GM21526 (cell line): ENCODE results near the gene PRAMEF5.
"Not testable (repeated sequence)": the region's sequence is repeated elsewhere in the genome, so short reads cannot be mapped to it uniquely, and the experiment has no call there.

Experiments
- ATAC-seq: cut with Tn5 transposase; IDR thresholded peaks from one replicate; pipeline ENCODE4 v1.9.1; 2021; ENCODE audit warnings: moderate library complexity; ENCODE audit not compliant: unreplicated experiment, low FRiP score

The PRAMEF5 gene

DNA sequence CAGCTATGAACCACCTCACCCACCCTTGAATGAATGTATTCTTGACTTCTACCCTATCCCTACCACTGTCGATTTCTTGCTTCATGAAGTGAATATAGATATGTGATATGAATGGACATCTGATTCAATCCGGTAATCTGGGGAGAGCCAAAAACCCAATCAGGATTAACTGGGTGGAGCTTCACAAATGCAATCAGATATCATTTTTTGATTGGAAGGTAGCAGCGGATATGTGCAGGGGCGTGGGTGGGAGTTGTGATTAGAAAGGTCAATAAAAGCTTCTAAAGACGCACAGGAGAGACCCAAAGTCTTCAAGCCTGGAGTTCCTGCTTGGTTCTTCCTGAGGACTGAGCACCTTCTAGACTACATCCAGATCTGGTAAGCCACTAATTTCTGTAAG, at the start of gene PRAMEF5:
PRAMEF5 (plus strand) TSS at position 301 of the 400 bp plus-strand sequence. CDS start 5,071 bp downstream, outside the sequence.
- ATAC-seq: not testable (repeated sequence)

DNA sequence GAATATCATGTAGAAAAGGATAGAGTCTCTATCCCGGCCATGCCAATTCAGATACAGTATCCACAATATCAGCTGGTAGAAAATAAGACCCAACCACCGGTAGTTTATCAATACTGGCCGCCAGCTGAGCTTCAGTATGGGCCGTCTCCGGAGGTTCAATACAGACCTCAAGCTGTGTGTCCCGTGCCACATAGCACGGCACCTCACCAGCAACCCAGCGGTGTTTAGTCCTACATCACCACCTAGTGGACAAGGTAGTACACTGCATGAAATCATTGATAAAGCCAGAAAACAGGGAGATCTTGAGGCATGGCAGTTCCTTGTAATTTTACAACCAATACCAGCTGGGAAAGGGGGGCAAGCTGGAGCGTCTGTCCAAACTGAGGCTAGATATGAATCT, 45.3 kb upstream of the PRAMEF5 start:
- ATAC-seq: not testable (repeated sequence)

DNA sequence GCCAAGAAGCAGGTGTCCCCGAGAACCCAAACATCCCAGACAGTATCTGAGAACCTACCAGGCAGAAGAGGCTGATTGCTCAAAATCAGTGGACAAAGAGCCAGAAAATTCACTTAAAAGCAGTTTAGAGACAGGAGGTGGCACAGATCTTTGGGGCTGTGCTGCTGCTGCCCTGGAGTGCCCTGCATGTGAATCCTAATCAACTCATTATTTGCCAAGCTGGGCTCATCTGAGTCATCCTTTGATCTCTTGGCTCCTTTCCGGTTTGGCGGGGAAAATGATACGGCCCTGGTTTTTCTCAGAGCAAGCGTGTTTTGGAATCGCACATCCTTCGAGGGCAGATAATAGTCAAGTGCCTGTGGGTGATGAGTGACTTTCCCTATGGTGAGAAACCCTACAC, 37.4 kb upstream of the PRAMEF5 start:
- not testable (repeated sequence) for ATAC-seq

DNA sequence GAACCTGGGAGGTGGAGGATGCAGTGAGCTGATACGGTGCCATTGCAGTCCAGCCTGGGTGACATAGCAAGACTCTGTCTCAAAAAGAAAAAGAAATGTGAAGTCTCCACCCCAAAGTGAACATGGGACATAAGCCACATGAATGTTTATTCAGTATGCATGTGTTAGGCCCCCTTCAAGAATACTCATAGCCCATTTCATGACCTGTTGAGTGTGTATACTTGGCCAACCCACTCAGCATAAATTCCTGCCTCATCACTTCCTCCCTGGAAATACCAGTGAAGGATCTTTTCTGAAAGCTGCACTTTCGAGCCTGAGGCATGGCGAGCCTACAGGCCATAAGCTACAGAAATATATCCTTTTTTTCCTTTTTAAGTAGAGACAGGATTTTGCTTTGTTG, 34.8 kb upstream of the PRAMEF5 start:
- not testable (repeated sequence) for ATAC-seq

DNA sequence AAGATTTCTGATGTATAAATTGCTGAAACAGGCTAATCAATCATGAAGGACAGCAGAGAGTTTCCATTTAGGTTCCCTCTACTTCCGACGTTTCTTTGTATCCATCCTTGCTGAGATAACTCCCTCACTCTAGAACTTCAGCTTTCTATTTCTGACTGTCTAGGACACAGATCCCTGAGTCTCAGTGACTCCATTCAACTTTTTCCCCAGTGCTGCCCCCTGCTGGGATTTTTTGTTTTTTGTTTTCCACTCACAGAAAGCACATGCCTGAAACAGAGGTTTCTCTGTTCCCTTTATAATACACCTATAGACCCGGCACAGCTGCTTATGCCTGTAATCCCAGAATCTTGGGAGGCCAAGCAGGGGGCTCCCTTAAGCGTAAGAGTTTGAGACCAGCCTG, 31.2 kb upstream of the PRAMEF5 start:
- not testable (repeated sequence) for ATAC-seq

DNA sequence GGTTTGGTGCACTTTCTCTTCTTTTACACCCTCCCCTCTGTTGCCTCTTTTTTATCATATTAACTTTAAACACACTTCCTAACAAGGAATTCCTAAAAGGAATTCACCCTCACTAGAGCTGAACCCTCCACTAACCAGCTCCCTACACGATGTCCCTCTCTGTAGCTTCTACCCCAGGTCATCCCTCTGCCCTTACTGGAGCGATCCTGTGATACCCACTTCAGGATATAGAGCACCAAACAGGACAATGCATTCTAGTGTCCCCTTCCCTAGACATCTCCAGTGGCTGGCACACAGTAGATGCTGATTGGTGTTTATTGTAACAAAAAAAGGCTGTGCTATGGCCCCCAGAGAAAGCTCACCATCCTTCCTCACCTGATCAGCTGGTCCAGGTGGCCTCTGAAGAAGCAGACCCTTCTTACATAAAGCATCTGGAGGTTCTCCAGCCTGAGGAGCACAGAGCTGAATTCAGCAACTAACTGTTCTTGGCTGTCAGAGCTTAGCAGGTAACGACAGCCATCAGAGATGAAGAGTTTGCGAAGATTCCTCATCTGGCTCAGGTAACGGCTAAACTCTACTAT, 29.4 kb upstream of the PRAMEF5 start:
- no peak for ATAC-seq

DNA sequence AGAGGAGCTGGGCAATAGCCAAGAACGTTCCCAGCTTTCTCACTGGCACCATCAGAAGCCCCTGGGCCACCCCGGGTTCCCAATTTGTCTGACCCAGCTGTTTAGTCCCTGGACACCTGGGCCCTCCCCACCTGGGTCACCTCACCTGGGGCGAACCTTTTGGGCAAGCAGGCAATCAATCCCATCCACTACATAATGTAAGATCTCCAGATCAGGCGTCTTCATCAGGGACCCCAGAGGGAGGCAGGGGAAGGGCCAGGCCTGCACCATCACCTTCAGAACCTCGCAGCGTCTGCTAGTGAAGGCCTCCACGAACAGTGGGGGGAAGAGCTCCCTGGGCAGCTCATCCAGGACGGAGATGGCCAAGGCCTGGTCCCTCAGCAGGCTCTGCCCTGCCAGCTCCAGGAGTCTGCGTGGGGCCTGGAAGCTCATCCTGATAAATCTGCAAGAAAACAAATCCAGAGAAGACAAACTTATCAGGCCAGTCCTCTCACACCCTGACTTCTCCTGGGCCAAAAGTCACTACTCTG, 28.3 kb upstream of the PRAMEF5 start, which contains the start of gene PRAMEF18:
PRAMEF18 (minus strand) TSS at position 480 of the 530 bp plus-strand sequence; CDS start at position 432, 48 bp downstream.
- not testable (repeated sequence) for ATAC-seq

DNA sequence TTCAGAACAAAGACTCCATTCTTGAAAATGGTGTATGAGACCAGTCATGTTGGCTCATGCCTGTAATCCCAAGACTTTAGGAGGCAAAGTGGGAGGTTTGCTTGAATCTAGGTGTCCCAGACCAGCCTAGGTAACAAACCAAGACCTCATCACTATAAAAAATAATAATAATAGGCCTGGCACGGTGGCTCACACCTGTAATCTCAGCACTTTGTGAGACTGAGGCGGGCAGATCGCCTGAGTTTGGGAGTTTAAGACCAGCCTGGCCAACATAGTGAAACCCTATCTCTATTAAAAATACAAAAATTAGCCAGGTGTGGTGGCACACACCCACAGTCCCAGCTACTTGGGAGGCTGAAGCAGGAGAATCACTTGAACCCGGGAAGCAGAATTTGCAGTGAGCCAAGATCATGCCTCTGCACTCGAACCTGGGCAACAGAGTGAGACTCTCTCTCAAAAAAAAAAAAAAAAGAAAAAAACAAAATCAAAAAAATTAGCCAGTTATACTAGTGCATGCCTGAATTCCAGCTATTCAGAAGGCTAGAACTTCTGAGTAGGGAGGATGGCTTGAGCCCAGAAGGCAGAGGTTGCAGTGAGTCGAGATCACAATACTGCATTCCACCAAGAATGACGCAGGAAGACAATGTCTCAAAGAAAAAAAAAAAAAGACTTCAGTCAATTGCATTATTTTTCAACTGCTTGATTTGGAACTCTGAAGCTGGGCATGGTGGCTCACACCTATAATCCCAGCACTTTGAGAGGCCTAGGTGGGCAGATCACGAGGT, 26.5 kb upstream of the PRAMEF5 start:
- not testable (repeated sequence) for ATAC-seq

DNA sequence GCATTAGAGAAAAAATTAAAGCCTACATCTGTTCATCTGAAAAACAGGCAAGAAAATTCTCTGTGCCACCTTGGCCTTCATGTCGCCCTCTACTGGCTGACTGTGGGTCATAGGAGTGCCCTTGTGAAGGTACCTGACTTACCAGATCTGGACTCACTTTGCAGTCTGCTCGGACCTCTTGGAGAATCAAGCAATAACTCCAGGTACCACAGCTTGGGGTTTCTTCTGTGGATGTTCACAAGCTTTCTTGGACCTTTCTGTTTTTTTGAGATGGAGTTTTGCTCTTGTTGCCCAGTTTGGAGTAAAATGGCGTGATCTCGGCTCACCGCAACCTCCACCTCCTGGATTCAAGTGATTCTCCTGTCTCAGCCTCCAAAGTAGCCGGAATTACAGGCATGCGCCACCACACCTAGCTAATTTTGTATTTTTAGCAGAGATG, 25.6 kb upstream of the PRAMEF5 start:
- no peak for ATAC-seq

DNA sequence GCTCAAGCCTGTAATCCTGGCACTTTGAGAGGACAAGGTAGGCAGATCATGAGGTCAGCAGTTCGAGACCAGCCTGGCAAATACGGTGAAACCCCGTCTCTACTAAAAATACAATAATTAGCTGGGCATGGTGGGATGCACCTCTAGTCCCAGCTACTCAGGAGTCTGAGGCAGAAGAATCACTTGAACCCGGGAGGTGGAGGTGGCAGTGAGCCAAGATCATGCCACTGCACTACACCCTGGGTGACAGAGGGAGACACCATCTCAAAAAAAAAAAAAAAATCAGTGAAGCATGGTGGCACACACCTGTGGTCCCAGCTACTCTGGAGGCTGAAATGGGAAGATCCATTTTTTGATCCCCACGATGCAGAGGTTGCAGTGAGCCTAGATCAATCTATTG, 23.9 kb upstream of the PRAMEF5 start:
- ATAC-seq: not testable (repeated sequence)

DNA sequence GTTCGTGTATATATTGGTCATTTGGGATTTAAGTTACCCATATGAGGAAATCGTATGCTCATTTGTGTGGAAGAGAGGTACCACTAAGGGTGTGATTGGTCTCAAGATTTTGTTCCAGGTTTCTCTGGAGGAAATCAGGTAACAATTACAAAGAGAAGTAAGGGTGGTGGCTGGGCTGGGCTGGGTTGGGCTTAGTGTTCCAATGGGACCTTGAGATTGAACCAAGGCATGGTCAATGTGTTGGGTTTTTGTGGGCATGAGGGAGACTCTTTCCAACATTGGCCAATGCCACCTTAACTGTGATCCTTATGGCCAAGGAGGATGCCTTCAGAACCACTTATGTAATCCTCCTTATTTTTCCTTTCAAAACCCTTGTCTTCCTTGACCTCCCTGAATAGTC, 23.4 kb upstream of the PRAMEF5 start:
- not testable (repeated sequence) for ATAC-seq

DNA sequence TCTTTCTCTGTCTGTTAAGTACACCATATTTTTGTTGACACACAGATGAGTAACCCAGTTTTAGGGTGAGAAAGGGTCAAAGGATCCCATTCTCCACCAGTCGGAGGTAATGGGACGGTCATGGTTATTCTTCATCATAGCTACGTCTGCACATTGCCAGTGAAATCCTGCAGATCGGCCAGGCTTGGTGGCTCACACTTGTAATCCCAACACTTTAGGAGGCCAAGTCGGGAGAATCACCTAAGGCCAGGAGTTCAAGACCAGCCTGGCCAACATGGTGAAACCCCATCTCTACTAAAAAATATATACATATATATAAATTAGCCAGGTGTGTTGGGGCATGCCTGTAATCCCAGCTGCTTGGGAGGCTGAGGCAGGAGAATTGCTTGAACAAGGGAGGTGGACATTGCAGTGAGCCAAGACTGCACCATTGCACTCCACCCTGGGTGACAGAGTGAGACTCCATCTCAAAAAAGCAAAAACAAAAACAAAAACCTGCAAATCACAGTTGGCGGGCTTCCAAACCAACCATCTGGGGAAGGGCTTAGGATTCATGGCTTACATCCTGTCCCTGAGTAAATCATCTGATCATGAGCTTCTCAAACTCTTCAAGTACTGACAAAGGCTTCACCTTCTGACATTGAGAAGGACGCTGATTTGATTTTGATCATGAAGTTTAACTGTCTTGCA, 22.8 kb upstream of the PRAMEF5 start:
- ATAC-seq: not testable (repeated sequence)

DNA sequence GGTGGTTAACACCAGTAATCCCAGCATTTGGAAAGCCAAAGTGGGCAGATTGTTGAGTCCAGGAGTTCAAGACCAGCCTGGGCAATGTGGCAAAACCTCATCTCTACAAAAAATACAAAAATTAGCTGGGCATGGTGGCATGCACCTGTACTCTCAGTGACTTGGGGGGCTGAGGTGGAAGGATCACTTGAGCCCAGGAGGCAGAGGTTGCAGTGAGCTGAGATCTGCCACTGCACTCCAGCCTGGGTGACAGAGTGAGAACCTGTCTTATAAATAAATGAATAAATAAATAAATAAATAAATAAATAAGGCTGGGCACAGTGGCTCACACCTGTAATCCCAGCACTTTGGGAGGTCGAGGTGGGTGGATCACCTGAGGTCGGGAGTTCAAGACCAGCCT, 21.9 kb upstream of the PRAMEF5 start:
- not testable (repeated sequence) for ATAC-seq

DNA sequence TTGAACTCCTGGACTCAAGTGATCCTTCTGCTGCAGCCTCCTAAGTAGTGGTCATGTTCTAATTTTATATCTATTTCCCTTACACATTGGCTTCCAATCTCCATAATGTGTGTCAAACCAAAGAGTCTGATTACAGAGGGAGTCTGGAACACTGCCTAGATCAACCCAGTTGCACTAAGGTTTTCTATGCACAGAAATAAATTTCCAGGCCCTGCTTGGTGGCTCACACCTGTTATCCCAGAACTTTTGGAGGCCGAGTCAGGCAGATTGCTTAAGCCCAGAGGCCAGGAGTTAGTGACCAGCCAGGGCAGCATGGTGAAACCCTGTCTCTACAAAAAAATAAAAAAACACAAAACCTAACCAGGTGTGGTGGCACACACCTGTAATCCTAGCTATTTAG, 19.9 kb upstream of the PRAMEF5 start:
- ATAC-seq: not testable (repeated sequence)

DNA sequence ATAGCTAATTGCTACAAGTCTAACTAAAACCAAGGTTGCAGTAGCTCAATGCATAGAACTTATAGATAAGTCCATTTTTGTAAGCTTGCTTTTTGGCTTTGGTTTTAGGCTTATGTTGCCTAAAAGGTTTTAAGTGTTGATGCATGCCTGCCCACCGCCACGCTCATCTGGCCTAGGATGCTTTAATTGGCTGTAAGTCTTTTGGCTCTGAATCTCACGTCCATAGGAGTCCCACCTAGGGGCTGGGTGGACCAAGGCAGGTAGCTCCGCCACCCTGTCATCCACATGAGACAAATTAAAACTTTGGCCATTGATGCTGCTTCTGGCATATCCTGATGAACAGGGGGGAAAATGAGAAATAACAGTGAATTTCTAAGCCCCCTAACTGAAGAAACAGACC, 16.4 kb upstream of the PRAMEF5 start:
- not testable (repeated sequence) for ATAC-seq

DNA sequence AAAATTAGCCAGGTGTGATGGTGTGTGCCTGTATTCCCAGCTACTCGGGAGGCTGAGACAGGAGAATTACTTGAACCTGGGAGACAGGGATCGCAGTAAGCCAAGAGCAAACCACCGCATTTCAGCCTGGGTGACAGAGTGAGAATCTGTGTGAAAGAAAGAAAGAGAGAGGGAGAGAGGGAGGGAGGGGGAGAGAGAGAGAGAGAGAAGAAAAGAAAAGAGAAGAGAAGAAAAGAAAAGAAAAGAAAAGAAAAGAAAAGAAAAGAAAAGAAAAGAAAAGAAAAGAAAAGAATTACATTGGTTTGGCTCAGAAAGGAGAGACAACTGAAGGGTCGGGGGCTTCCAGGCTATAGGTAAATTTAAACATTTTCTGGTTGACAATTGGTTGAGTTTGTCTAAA, 14.4 kb upstream of the PRAMEF5 start:
- ATAC-seq: not testable (repeated sequence)

DNA sequence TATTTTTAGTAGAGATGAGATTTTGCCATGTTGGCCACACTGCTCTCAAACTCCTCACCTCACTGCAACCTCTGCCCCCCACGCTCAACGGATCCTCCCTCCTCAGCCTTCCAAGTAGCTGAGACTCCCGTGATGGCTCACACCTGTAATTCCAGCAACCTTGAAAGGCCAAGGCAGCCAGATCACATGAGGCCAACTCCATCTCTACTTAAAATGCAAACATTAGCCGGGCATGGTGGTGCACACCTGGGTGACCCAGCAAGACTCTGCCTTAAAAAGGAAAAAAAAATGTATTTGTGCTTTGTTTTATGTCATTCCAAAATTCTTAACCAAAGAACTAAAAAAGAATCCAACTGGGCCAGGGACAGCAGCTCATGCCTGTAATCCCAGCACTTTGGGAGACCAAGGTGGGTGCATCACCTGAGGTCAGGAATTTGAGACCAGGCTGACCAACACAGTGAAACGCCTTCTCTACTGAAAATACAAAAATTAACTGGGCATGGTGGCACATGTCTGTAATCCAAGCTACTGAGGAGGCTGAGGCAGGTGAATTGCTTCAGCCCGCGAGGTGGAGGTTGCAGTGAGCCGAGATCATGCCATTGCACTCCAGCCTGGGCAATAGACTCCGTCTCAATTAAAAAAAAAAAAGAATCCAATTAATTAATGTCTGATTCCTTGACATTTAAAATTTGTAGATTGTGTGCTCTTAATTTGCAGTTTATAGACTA, 10.3 kb upstream of the PRAMEF5 start:
- ATAC-seq: not testable (repeated sequence)

DNA sequence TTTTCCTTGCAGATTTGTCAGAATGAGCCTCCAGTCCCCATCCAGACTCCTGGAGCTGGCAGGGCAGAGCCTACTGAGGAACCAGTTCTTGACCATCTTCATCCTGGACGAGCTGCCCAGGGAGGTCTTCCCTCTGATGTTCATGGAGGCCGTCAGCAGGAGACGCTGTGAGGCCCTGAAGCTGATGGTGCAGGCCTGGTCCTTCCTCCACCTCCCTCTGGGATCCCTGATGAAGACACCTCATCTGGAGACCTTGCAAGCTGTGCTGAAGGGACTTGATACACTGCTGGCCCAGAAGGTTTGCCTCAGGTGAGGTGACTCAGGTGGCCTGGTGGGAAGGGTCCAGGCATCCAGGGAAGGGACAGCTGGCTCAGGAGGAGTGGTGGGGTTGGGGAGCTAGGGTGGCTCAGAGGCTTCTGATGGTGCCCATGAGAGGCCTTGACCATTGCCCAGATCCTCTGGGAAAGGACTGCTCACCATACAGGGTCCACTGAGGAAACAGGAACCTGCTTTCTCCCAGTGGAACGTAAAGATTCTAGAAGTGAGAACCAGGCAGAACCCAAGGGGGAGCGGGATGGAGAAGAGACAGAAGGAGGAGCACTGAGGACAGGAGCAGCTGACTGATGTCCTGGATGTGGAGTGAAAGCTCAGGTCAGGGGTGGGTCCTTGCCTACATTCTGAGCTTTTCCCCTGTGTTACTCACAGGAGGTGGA, 8.0 kb upstream of the PRAMEF5 start:
- ATAC-seq: not testable (repeated sequence)

DNA sequence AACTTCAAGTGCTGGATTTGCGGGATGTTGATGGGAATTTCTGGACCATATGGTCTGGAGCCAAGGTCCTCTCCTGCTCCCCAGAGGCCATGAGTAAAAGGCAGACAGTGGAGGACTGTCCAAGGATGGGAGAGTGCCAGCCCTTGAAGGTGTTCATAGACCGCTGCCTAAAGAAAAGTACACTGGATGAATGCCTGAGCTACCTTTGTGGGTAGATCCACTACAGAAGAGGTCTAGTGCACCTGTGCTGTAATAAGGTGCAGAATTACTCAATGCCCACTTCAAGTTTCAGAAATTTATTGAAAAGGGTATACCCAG, 7.5 kb upstream of the PRAMEF5 start:
- not testable (repeated sequence) for ATAC-seq

DNA sequence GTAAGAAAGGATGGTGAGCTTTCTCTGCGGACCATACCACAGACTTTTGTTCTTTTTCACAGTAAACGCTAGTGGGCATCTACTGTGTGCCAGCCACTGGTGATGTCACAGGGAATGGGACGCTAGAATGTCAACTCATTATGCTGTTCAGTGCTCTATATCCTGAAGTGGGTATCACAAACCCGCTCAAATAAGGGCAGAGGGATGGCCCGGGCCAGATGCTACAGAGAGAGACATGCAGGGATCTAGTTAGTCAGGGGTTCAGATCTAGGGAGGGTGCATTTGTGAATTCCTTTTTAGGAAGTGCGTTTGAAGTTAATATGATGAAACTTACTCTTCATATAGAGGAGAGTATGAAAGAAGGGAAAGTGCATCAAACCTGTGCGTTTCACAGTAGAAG, 6.9 kb upstream of the PRAMEF5 start:
- ATAC-seq: not testable (repeated sequence)
